Ecto neural progenitor cell (in vitro differentiated cells): ENCODE results near the gene CD200R1L.
"Not testable (repeated sequence)": the region's sequence is repeated elsewhere in the genome, so short reads cannot be mapped to it uniquely, and the experiment has no call there.

Source experiments
- DNase-seq: peaks from one replicate; pipeline ENCODE4 v3.0.0-alpha.2; 2018; ENCODE audit warnings: low spot score

Gene CD200R1L

GRCh38 chr3:112846764-112847163, at the start of gene CD200R1L:
Gene CD200R1L, minus strand, starts transcription at chr3:112846864. Its CDS starts 17,497 bp downstream, at chr3:112829367.
- no peak for DNase-seq

GRCh38 chr3:112894258-112894657, 47.6 kb upstream of the CD200R1L start:
- no peak for DNase-seq

- DNase-seq, result no peak
These were observed 42.7 kb upstream of the CD200R1L start for GRCh38 chr3:112889357-112889756.

- no peak for DNase-seq
These were observed 41.9 kb upstream of the CD200R1L start for GRCh38 chr3:112888381-112889085.

GRCh38 chr3:112884678-112885290, 38.1 kb upstream of the CD200R1L start:
- no peak for DNase-seq

- DNase-seq, result no peak
These were observed 35.2 kb upstream of the CD200R1L start for GRCh38 chr3:112881891-112882290.

GRCh38 chr3:112875561-112875960, 28.9 kb upstream of the CD200R1L start:
- no peak for DNase-seq

GRCh38 chr3:112874725-112875124, 28.1 kb upstream of the CD200R1L start:
- DNase-seq, result no peak

GRCh38 chr3:112873632-112874031, 27.0 kb upstream of the CD200R1L start:
- no peak for DNase-seq

GRCh38 chr3:112871735-112872134, 25.1 kb upstream of the CD200R1L start:
- DNase-seq, result no peak

- DNase-seq, result no peak
These were observed 19.1 kb upstream of the CD200R1L start for GRCh38 chr3:112865757-112866156.

- DNase-seq, result no peak
These were observed 14.2 kb upstream of the CD200R1L start for GRCh38 chr3:112860898-112861297.

- DNase-seq, result no peak
These were observed 11.9 kb upstream of the CD200R1L start for GRCh38 chr3:112858410-112859069.

- DNase-seq, result no peak
These were observed 10.9 kb upstream of the CD200R1L start for GRCh38 chr3:112857526-112857925.

- DNase-seq, result no peak
These were observed 9.9 kb upstream of the CD200R1L start for GRCh38 chr3:112856537-112856936.

- DNase-seq, result no peak
These were observed 9.2 kb upstream of the CD200R1L start for GRCh38 chr3:112855883-112856282.

GRCh38 chr3:112855074-112855473, 8.4 kb upstream of the CD200R1L start:
- not testable (repeated sequence) for DNase-seq

GRCh38 chr3:112848196-112848595, 1.5 kb upstream of the CD200R1L start:
- no peak for DNase-seq

GRCh38 chr3:112847692-112848091, 1.0 kb upstream of the CD200R1L start:
- no peak for DNase-seq

GRCh38 chr3:112845772-112846171, 892 bp downstream of the CD200R1L start:
- DNase-seq, result no peak

GRCh38 chr3:112829046-112829445, 17.6 kb downstream of the CD200R1L start:
- DNase-seq, result no peak

- no peak for DNase-seq
These were observed 24.3 kb downstream of the CD200R1L start for GRCh38 chr3:112822064-112823055.
